Measurements from ENCODE around the gene SCN5A. TPM values are rescaled to one million over a fixed set of nuclear protein-coding genes. Genes with fewer than 3 reads are reported as not detected.

SCN5A gene
- total RNA-seq, 1 donor, result not detected

DNA sequence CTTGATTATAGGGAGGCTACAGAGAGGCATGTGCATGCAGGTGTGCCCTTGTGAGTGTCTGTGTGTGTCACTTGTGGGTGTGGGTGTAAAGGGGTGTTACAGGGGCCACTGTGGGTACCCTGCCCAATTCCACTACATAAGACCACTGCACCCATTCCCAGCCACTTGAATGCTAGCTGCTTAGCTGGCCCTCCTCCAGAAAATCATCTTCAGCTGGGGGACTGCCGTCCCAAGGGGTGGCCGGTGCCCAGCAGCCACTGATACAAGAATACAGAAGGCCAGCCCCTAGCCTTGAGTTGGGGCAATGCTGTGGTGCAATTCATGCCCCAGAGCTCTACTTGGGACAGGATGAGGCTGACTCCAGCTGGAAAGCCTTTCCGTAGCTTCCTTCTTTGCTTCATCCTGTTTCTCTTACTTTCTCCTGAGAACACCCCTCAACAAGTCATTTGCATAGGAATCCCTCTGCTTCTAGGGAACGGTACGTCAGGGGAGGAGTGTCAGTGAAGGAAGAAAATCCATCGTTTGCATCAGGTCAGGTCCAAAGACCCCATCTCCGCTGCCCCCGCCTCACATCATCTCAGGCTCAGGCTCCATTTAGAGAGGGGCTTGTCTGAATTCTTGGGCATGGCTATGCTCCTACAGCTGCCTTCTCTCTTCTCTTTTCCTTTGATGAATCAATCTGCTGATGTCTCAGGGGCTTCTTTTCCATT is 72.0 kb downstream of the SCN5A start:
- H3K36me3 ChIP-seq (ENCODE audit: insufficient read depth, low read length), result no peaks in the 10 kb centered on the region
- no peaks in the 10 kb centered on the region for H3K4me1 ChIP-seq (ENCODE audit: insufficient read depth, low read length)
- no peaks in the 10 kb centered on the region for H4K20me1 ChIP-seq (ENCODE audit: insufficient read depth, low read length)
- H2AFZ ChIP-seq (ENCODE audit: low read length), result no peak overlapping the region
- no peak overlapping the region for H3K4me3 ChIP-seq (ENCODE audit: insufficient read depth, low read length)
- H3K4me2 ChIP-seq (ENCODE audit: insufficient read depth, low read length), result no peak overlapping the region
- no peaks in the 10 kb centered on the region for H3K27me3 ChIP-seq (ENCODE audit: insufficient read depth, low read length)
- H3K9me3 ChIP-seq (ENCODE audit: low read depth, low read length), result no peaks in the 10 kb centered on the region
- DNase-seq (ENCODE audit: insufficient read length, low spot score, missing footprints), result no peak
- no peaks in the 10 kb centered on the region for H3K79me2 ChIP-seq (ENCODE audit: insufficient read depth, low read length)
- TF ChIP-seq, protein P1, sequence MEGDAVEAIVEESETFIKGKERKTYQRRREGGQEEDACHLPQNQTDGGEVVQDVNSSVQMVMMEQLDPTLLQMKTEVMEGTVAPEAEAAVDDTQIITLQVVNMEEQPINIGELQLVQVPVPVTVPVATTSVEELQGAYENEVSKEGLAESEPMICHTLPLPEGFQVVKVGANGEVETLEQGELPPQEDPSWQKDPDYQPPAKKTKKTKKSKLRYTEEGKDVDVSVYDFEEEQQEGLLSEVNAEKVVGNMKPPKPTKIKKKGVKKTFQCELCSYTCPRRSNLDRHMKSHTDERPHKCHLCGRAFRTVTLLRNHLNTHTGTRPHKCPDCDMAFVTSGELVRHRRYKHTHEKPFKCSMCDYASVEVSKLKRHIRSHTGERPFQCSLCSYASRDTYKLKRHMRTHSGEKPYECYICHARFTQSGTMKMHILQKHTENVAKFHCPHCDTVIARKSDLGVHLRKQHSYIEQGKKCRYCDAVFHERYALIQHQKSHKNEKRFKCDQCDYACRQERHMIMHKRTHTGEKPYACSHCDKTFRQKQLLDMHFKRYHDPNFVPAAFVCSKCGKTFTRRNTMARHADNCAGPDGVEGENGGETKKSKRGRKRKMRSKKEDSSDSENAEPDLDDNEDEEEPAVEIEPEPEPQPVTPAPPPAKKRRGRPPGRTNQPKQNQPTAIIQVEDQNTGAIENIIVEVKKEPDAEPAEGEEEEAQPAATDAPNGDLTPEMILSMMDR (IDR thresholded peaks at IDR 0.05; ENCODE audit: extremely low read depth, low read depth, low read length), result no peak
- H3K27ac ChIP-seq (ENCODE audit: low read depth, low read length), result no peak overlapping the region

DNA sequence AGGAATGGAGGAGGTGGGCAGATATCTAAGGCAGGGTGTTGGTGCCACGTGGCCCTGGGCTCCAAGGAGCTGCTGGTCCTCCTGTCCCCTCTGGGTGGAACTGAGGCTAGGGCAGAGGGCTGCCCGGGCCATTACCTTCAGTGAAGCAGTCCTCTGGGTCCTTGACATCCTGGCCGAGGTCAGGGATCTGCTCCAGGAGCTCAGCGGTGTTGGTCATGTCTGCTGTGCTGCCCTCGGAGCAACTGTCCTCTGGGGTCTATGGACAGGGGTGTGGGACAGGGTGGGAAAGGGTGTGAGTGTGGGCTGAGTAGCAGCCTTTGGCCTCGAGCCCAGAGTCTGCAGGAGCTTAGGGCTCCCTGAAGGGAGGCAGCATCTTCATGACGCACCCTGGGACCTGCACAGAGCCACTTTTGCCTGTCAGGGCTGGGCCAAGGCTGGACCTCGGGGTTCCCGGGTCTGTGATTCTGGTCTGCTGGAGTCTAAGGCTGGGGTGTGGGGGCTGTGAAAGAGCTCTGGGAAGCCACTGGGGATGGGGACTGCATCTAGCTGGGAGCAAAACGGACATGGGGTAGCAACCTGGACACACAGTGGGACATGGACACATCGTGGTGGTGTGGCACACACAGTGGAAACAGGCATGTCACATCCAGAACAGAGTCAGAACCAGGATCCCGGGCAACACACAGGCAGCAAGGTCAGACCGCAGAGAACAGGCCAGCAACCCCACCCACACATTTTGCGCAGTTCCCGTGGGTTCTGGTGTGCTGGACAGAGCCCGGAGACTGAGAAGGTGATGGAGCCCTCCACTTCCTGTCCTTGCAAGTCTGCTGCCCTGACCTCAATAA is 72.7 kb downstream of the SCN5A start:
- H3K4me3 ChIP-seq (ENCODE audit: insufficient read depth, low read length), result no peak overlapping the region
- no peak overlapping the region for H3K27ac ChIP-seq (ENCODE audit: low read depth, low read length)
- no peak for DNase-seq (ENCODE audit: insufficient read length, low spot score, missing footprints)
- H2AFZ ChIP-seq (ENCODE audit: low read length), result no peak overlapping the region
- H3K27me3 ChIP-seq (ENCODE audit: insufficient read depth, low read length), result no peaks in the 10 kb centered on the region
- H3K9me3 ChIP-seq (ENCODE audit: low read depth, low read length), result no peaks in the 10 kb centered on the region
- no peaks in the 10 kb centered on the region for H4K20me1 ChIP-seq (ENCODE audit: insufficient read depth, low read length)
- H3K4me1 ChIP-seq (ENCODE audit: insufficient read depth, low read length), result no peaks in the 10 kb centered on the region
- no peaks in the 10 kb centered on the region for H3K36me3 ChIP-seq (ENCODE audit: insufficient read depth, low read length)
- TF ChIP-seq, protein P1 (IDR thresholded peaks at IDR 0.05; ENCODE audit: extremely low read depth, low read depth, low read length), result no peak
- no peak overlapping the region for H3K4me2 ChIP-seq (ENCODE audit: insufficient read depth, low read length)
- H3K79me2 ChIP-seq (ENCODE audit: insufficient read depth, low read length), result no peaks in the 10 kb centered on the region

DNA sequence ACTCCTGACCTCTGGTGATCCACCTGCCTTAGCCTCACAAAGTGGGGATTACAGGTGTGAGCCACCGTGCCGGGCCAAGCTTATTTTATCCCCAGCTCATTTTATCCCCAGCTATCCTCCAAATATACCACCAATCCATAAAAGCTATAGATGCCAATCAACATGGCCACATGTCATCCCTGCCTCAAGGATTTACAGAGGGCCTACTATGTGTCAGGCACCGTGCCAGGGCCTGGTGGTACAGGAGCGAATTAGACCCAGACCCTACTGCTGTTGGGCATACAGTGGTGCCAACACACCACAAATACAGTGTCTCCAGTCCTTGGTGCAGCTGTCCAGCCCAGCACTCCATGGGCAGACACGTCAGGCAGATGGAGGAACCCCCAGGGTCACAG is 73.4 kb downstream of the SCN5A start:
- Histone ChIP-seq H3K79me2 (ENCODE audit: insufficient read depth, low read length) (no peaks in the 10 kb centered on the region), H4K20me1 (ENCODE audit: insufficient read depth, low read length) (no peaks in the 10 kb centered on the region), H3K36me3 (ENCODE audit: insufficient read depth, low read length) (no peaks in the 10 kb centered on the region), H3K4me2 (ENCODE audit: insufficient read depth, low read length) (no peak overlapping the region), H3K4me3 (ENCODE audit: insufficient read depth, low read length) (no peak overlapping the region), H3K27ac (ENCODE audit: low read depth, low read length) (no peak overlapping the region), H3K4me1 (ENCODE audit: insufficient read depth, low read length) (no peaks in the 10 kb centered on the region), H3K27me3 (ENCODE audit: insufficient read depth, low read length) (no peaks in the 10 kb centered on the region), H3K9me3 (ENCODE audit: low read depth, low read length) (no peaks in the 10 kb centered on the region), H2AFZ (ENCODE audit: low read length) (no peak overlapping the region)
- TF ChIP-seq, protein P1 (IDR thresholded peaks at IDR 0.05; ENCODE audit: extremely low read depth, low read depth, low read length), result no peak
- no peak for DNase-seq (ENCODE audit: insufficient read length, low spot score, missing footprints)

DNA sequence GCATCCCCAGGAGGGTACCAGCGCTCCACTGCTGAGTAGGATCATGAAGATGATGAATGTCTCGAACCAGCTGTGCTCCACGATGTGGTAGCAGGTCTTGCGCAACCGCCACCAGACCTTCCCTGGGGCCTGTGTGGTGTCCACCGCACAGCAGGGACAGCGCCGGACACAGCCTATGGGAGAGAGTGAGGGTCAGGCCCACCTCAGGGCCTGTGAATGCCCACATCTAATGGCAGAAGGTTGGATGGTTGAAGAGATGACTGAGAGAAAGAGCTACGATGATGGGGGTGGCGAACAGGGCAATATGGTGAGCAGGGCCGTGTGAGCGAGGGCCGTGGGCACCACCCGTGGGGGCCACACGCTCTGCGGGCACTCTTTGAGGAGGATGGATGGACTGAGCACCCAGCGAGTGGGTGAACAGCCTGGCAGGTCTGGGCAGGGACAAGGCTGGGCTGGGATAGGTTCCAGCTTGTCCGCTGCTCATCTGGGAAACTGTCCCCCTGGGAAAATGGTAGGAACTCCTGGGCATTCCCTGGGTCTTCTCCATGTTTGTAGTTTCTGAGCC is 74.1 kb downstream of the SCN5A start:
- Histone ChIP-seq H3K27ac (ENCODE audit: low read depth, low read length) (no peak overlapping the region), H3K4me2 (ENCODE audit: insufficient read depth, low read length) (no peak overlapping the region), H3K36me3 (ENCODE audit: insufficient read depth, low read length) (no peaks in the 10 kb centered on the region)

More for the DNA sequence above, 74.1 kb downstream of the SCN5A start:
- no peaks in the 10 kb centered on the region for H3K27me3 ChIP-seq (ENCODE audit: insufficient read depth, low read length)
- H3K79me2 ChIP-seq (ENCODE audit: insufficient read depth, low read length), result no peaks in the 10 kb centered on the region
- H3K4me1 ChIP-seq (ENCODE audit: insufficient read depth, low read length), result no peaks in the 10 kb centered on the region
- no peaks in the 10 kb centered on the region for H4K20me1 ChIP-seq (ENCODE audit: insufficient read depth, low read length)
- no peak overlapping the region for H2AFZ ChIP-seq (ENCODE audit: low read length)
- no peak for DNase-seq (ENCODE audit: insufficient read length, low spot score, missing footprints)
- H3K4me3 ChIP-seq (ENCODE audit: insufficient read depth, low read length), result no peak overlapping the region
- TF ChIP-seq, protein P1 (IDR thresholded peaks at IDR 0.05; ENCODE audit: extremely low read depth, low read depth, low read length), result no peak
- no peaks in the 10 kb centered on the region for H3K9me3 ChIP-seq (ENCODE audit: low read depth, low read length)

All from osteoblast (primary cell).